Astrocyte of the cerebellum (primary cell): ENCODE results near the gene FTCDNL1.

Experiments used
- DNase-seq: peaks from one replicate; pipeline ENCODE4 v3.0.0-alpha.2; 2011; ENCODE audit warnings: low read depth
- H3K4me3 ChIP-seq: 2 replicates; pipeline ENCODE4 v1.5.1; 2011; ENCODE audit warnings: mild to moderate bottlenecking, low read depth, low read length, moderate library complexity
- CTCF ChIP-seq: IDR thresholded peaks from 2 replicates; pipeline ENCODE4 v1.5.1; 2012; ENCODE audit warnings: low read length, low read depth, moderate library complexity, mild to moderate bottlenecking; ENCODE audit errors: missing control alignments
- in situ Hi-C: cut with HindIII; loops from 2 replicates; pipeline ENCODE4 v1.10.0; 2017; ENCODE audit warnings: low sequenced_read_pairs

The FTCDNL1 gene

GRCh38 chr2:199744260-199744659 lies 106.7 kb downstream of the FTCDNL1 start:
- no peak overlapping the region for H3K4me3 ChIP-seq
- no peak for TF ChIP-seq CTCF
- in situ Hi-C loops = loop anchor here (25.0 kb wide), 1 partner anchor 1432 kb away; no protein-coding TSS in a partner anchor

GRCh38 chr2:199743415-199744120 lies 107.4 kb downstream of the FTCDNL1 start:
- H3K4me3 ChIP-seq = no peak overlapping the region
- TF ChIP-seq CTCF = no peak
- no peak for DNase-seq
- in situ Hi-C loops = loop anchor here (25.0 kb wide), 1 partner anchor 1431 kb away; no protein-coding TSS in a partner anchor

More at GRCh38 chr2:199744260-199744659, 106.7 kb downstream of the FTCDNL1 start:
- no peak for DNase-seq

GRCh38 chr2:199742884-199743283 lies 108.1 kb downstream of the FTCDNL1 start:
- no peak for DNase-seq
- no peak for TF ChIP-seq CTCF
- in situ Hi-C loops = loop anchor here (25.0 kb wide), 1 partner anchor 1431 kb away; no protein-coding TSS in a partner anchor
- H3K4me3 ChIP-seq = no peak overlapping the region

GRCh38 chr2:199740111-199740428 lies 110.9 kb downstream of the FTCDNL1 start:
- TF ChIP-seq CTCF = no peak
- DNase-seq = no peak
- in situ Hi-C loops = loop anchor here (25.0 kb wide), 1 partner anchor 1428 kb away; no protein-coding TSS in a partner anchor
- no peak overlapping the region for H3K4me3 ChIP-seq

GRCh38 chr2:199739413-199740110 lies 111.4 kb downstream of the FTCDNL1 start:
- DNase-seq = peak; percentile 35
- no peak overlapping the region for H3K4me3 ChIP-seq
- in situ Hi-C loops = loop anchor here (25.0 kb wide), 1 partner anchor 1427 kb away; no protein-coding TSS in a partner anchor
- peak; percentile 84 for TF ChIP-seq CTCF

GRCh38 chr2:199738727-199739412 lies 112.1 kb downstream of the FTCDNL1 start:
- no peak overlapping the region for H3K4me3 ChIP-seq
- in situ Hi-C loops = loop anchor here (25.0 kb wide), 1 partner anchor 1427 kb away; no protein-coding TSS in a partner anchor
- DNase-seq = no peak
- no peak for TF ChIP-seq CTCF
